GM13977 (cell line): ENCODE measurements around the gene ZBTB7C.

Source experiments
- DNase-seq: peaks from one replicate; pipeline ENCODE4 v3.0.0; 2012; ENCODE audit warnings: low spot score
- CTCF ChIP-seq: IDR thresholded peaks from 2 replicates; pipeline ENCODE4 v1.5.1; 2012; ENCODE audit warnings: mild to moderate bottlenecking, control low read depth; ENCODE audit not compliant: insufficient read depth; ENCODE audit errors: extremely low read depth, missing control alignments
- in situ Hi-C: fragments of 300-500 bp; cut with MboI; formaldehyde crosslinking; loops from one replicate; pipeline ENCODE4 v1.12.0; 2022; ENCODE audit warnings: low sequenced_read_pairs, low pct_unique_long_range_greater_than_20kb, mixed read lengths, inconsistent platforms; ENCODE audit not compliant: unreplicated experiment

The ZBTB7C gene

GRCh38 chr18:48123324-48123723, 285.9 kb downstream of the ZBTB7C start:
- TF ChIP-seq CTCF: no peak
- DNase-seq: no peak
- in situ Hi-C loops: no loop called here

GRCh38 chr18:48122816-48123215, 286.4 kb downstream of the ZBTB7C start:
- no peak for DNase-seq
- TF ChIP-seq CTCF: no peak
- in situ Hi-C loops: no loop called here

GRCh38 chr18:48122376-48122775, 286.8 kb downstream of the ZBTB7C start:
- no peak for TF ChIP-seq CTCF
- in situ Hi-C loops: no loop called here
- no peak for DNase-seq

- DNase-seq: no peak
- TF ChIP-seq CTCF: no peak
- in situ Hi-C loops: no loop called here
Observed at GRCh38 chr18:48121752-48122151, 287.4 kb downstream of the ZBTB7C start.

GRCh38 chr18:48119204-48119603, 290.0 kb downstream of the ZBTB7C start:
- in situ Hi-C loops: no loop called here
- no peak for DNase-seq
- no peak for TF ChIP-seq CTCF

GRCh38 chr18:48116873-48117630, 292.1 kb downstream of the ZBTB7C start:
- no peak for TF ChIP-seq CTCF

More at GRCh38 chr18:48116873-48117630, 292.1 kb downstream of the ZBTB7C start:
- in situ Hi-C loops: no loop called here
- DNase-seq: no peak
